Activated CD8-positive, alpha-beta memory T cell treated with anti-CD3 and anti-CD28 coated beads, Interleukin-2, amount 50 U/mL, for 24 hours (primary cell): ENCODE results near the gene TACC2.
"Not testable (repeated sequence)": the region's sequence is repeated elsewhere in the genome, so short reads cannot be mapped to it uniquely, and the experiment has no call there.

Experiments
- DNase-seq: peaks from one replicate; pipeline ENCODE4 v3.0.0-alpha.2; 2020; ENCODE audit errors: extremely low read depth

Gene TACC2

DNA sequence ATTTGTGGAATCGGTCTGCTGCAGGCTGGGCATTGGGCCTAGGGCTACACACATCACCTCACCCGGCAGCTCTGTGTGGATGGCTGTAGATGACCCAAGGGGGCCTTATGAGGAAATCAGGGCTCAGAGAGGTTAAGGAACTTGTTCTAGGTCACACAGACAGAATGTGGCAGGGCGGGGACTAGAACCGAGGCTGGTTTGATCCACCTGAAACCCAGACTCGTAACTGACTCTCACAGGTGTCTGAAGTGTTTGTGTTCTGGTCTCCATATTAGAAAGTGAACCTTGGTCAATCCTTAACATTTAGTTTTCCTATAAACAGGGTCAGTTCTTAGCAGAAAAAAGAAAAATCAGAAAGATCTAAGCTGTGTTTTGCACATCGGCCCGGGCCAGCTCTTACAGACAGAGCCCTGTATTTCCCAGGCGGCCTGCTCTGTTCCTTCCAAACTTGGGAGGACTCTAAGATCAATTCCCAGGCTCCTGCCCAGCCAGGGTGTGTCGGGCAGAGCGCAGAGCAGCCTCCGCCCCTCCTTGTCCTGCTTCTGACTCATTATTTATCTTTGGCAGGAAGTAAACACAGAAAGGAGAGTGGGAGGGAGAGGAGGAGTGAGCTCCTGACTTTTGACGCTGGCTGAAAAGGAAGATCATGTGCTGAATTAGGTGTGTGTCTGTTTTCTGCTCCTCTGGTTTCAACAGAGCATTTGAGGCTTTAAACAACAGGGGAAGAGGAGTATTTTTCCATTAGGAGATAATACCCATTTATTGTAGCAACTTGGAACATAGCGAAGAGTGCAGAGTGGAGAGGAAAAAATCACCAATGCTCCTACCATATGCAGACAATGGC is 74.1 kb downstream of the TACC2 start:
- no peak for DNase-seq

DNA sequence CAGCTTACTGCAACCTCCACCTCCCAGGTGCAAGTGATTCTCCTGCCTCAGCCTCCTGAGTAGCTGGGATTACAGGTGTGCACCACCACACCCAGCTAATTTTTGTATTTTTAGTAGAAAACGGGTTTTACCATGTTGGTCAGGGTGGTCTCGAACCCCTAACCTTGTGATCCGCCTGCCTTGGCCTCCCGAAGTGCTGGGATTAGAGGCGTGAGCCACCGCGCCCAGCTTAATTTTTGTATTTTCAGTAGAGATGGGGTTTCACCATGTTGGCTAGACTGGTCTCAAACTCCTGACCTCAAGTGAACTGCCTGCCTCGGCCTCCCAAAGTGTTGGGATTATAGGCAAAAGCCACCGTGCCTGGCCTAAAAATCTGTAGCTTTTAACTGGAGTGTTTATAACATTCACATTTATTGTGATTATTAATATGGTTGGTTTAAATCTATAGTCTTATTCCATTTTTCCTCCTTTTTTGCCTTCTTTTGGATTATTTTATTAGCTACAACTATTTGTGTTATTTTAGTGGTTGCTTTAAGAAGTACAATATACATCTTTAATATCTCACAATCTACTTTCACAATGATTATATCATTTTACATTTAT is 77.5 kb downstream of the TACC2 start:
- DNase-seq, result not testable (repeated sequence)

DNA sequence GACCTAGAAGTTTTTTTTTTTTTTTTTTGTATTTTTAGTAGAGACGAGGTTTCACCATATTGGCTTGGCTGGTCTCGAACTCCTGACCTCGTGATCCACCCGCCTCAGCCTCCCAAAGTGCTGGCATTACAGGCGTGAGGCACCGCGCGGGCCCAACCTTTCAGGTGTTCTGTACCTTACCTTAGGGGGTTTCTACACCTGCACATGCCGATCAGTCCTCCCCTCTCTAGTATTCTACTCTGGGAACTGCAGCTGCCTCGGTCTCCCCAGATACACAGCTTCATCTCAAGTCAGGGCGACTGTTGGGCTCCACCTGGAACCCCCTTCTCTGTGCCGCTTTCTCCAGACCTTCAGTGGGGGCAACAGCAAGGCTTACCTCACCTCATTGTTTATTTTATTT is 79.9 kb downstream of the TACC2 start:
- no peak for DNase-seq

DNA sequence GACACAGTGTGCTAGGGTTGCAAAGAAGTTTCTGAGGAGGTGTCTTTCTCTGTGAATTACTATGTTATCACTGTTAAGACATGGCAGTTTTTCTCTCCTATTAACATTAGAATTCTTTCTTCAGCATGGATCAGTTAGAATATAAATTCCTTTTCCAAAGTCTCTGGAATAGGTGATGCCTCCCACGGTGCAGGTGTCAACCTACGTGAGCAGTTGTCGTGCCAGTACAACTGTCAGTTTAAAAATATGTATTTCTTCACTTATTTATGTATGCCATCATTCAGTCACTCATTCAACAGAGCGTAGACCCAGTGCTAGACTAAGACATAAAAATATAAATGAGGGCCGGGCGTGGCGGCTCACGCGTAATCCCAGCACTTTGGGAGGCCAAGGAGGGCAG is 83.5 kb downstream of the TACC2 start:
- DNase-seq, result no peak

DNA sequence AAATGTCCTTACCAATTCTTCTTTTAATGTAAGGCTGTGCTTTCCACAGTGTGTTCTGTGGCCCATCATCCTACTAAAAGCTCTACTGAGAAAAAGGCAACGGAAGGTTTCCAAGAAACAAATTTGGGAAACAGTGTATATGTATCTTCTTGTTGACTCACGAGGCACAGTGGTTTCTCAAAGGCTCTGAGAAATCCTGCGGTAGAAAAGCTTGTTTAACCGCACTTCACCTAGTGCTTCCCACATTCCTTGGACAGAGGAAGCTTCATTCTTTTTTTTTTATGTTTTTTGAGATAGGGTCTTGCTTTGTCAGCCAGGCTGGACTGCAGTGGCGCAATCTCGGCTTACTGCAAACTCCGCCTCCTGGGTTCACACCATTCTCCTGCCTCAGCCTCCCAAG is 84.5 kb downstream of the TACC2 start:
- no peak for DNase-seq

DNA sequence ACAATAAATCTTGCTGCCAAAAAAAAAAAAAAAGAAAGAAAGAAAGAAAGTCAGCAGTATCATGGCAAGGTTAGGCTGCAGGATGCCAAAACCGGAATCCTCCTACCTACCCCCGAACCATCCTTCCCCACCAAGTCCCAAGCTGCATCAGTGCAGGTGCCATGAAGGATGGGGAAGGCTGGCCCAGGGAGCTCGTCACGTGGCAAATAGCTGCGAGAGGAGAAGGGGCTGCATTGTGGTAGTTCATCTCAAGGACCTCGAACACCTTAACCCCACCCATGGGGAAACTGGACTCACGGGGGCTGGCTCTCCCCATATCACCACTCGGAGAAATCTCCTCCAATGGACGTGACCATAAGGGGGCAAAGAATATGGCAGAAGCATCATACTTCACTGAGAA is 86.2 kb downstream of the TACC2 start:
- no peak for DNase-seq

DNA sequence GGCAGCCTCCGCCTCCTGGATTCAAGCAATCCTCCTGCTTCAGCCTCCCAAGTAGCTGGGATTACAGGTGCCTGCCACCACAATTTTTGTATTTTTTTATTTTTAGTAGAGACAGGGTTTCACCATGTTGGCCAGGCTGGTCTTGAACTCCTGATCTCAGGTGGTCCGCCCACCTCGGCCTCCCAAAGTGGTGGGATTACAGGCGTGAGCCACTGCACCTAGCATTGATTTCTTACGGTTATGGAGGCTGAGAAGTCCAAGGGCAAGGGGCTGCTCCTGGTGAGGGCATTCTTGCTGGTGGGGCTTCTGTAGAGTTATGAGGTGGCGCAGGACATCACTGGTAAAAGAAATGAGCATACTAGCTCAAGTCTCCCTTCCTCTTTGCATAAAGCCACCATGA is 86.9 kb downstream of the TACC2 start:
- DNase-seq, result not testable (repeated sequence)

DNA sequence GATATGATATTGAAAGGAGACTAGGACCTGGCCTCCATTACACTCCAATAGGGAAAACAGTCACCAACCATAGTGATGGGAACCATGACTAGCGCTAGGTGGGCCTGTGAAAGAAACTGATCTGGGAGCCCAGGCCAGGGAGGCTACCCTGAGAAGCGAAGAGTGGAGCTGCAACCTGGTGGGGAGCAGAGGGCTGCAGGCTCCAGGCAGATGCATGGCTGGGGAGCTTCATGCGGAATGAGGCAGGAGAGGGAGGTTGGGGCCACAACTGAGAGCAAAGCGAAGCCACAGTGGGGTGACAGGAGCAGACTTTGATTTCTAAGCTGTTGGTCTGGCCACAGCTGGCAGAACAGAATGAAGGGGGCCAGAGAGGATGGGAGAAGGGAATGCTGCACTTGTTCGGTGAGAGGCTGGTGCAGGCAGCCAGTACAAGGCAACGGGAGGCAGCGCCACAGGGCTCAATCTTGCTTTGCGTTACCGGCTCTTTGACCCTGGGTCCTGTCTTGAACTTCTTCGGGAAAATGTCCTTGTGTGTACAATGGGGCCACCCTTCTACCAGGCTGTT is 88.4 kb downstream of the TACC2 start:
- DNase-seq, result no peak

DNA sequence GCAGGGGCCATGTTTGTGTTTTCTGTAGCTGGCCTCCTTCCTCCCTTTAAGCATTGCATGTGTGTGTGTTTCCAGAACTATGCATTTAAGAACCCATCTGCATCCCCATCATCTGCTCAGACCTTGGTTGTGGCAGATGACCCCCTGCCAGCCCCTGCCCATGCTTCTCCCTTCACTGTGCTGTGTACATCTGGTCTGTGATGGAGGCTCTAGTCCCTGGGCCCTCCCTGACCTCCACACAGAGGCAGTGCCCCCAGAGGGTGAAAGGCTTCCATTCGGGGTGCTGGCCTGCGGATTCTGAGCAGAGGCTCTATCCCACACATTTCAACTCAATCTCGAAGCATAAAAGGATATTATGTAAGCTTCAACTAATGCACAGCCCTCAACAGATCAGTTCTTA is 89.4 kb downstream of the TACC2 start:
- no peak for DNase-seq

DNA sequence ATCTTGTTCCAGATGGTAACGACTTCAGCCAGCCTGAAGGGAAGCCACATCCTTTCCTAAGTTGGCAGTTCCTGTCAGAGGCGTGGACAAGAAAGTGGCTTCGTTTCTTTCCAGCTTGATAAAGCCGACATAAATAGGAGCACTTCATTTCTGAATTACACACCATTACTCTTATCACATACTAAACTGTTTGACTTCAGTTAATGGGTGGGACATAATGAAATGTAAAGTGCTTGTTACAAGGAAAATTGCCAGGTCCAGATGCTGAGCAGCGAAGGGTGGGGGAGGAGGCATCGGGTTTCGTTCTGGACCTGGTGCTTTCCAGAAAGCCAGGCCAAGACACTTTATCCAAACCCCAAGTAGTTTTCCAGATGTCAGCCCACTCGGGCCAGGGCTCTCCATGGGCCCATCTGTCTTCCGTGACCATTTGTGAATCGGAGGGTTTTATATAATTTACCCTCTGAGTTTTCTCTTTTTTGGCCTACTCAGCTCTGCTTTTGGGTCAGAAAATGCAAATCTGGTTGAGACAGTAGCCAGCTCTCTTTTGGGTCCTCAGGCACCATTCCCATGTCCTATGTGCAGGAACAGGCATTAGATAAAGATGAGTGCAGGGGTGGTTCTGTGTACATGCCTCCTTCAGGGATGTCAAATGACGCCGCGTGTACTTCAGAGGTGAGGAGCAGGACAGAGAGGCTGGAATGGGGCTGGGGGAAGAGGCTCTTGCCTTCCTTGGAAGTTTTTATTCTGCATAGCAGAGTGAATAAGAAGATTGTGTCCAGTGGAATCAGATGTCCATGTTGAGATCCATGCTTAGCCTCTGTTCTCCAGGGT is 90.2 kb downstream of the TACC2 start:
- DNase-seq, result no peak

DNA sequence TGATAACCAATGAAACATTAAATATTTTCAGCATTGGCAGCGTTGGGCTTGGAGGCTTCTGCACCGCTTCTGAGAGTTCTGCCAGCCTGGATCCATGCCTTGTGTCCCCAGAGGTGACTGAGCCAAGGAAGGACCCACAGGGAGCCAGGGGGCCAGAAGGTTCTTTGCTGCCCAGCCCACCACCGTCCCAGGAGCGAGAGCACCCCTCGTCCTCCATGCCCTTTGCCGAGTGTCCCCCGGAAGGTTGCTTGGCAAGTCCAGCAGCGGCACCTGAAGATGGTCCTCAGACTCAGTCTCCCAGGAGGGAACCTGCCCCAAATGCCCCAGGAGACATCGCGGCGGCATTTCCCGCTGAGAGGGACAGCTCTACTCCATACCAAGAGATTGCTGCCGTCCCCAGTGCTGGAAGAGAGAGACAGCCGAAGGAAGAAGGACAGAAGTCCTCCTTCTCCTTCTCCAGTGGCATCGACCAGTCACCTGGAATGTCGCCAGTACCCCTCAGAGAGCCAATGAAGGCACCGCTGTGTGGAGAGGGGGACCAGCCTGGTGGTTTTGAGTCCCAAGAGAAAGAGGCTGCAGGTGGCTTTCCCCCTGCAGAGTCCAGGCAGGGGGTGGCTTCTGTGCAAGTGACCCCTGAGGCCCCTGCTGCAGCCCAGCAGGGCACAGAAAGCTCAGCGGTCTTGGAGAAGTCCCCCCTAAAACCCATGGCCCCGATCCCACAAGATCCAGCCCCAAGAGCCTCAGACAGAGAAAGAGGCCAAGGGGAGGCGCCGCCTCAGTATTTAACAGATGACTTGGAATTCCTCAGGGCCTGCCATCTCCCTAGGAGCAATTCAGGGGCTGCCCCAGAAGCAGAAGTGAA is 93.9 kb downstream of the TACC2 start:
- no peak for DNase-seq

DNA sequence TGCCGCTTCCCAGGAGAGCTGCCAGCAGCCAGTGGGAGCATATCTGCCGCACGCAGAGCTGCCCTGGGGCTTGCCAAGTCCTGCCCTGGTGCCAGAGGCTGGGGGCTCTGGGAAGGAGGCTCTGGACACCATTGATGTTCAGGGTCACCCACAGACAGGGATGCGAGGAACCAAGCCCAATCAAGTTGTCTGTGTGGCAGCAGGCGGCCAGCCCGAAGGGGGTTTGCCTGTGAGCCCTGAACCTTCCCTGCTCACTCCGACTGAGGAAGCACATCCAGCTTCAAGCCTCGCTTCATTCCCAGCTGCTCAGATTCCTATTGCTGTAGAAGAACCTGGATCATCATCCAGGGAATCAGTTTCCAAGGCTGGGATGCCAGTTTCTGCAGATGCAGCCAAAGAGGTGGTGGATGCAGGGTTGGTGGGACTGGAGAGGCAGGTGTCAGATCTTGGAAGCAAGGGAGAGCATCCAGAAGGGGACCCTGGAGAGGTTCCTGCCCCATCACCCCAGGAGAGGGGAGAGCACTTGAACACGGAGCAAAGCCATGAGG is 94.6 kb downstream of the TACC2 start:
- DNase-seq, result no peak

DNA sequence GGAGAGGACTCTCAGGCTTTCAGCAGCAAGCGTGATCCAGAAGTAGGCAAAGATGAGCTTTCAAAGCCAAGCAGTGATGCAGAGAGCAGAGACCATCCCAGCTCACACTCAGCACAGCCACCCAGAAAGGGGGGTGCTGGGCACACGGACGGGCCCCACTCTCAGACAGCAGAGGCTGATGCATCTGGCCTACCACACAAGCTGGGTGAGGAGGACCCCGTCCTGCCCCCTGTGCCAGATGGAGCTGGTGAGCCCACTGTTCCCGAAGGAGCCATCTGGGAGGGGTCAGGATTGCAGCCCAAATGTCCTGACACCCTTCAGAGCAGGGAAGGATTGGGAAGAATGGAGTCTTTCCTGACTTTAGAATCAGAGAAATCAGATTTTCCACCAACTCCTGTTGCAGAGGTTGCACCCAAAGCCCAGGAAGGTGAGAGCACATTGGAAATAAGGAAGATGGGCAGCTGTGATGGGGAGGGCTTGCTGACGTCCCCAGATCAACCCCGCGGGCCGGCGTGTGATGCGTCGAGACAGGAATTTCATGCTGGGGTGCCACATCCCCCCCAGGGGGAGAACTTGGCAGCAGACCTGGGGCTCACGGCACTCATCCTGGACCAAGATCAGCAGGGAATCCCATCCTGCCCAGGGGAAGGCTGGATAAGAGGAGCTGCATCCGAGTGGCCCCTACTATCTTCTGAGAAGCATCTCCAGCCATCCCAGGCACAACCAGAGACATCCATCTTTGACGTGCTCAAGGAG is 95.5 kb downstream of the TACC2 start:
- DNase-seq, result no peak

DNA sequence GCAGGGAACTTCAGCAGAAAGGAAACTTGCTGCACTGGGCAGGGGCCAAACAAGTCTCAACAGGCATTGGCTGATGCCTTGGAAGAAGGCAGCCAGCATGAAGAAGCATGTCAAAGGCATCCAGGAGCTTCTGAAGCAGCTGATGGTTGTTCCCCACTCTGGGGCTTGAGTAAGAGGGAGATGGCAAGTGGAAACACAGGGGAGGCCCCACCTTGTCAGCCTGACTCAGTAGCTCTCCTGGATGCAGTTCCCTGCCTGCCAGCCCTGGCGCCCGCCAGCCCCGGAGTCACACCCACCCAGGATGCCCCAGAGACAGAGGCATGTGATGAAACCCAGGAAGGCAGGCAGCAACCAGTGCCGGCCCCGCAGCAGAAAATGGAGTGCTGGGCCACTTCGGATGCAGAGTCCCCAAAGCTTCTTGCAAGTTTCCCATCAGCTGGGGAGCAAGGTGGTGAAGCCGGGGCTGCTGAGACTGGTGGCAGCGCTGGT is 96.5 kb downstream of the TACC2 start:
- DNase-seq, result no peak

DNA sequence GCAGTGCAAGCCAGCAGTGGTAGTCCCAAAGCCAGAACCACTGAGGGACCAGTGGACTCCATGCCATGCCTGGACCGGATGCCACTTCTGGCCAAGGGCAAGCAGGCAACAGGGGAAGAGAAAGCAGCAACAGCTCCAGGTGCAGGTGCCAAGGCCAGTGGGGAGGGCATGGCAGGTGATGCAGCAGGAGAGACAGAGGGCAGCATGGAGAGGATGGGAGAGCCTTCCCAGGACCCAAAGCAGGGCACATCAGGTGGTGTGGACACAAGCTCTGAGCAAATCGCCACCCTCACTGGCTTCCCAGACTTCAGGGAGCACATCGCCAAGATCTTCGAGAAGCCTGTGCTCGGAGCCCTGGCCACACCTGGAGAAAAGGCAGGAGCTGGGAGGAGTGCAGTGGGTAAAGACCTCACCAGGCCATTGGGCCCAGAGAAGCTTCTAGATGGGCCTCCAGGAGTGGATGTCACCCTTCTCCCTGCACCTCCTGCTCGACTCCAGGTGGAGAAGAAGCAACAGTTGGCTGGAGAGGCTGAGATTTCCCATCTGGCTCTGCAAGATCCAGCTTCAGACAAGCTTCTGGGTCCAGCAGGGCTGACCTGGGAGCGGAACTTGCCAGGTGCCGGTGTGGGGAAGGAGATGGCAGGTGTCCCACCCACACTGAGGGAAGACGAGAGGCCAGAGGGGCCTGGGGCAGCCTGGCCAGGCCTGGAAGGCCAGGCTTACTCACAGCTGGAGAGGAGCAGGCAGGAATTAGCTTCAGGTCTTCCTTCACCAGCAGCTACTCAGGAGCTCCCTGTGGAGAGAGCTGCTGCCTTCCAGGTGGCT is 97.7 kb downstream of the TACC2 start:
- no peak for DNase-seq

DNA sequence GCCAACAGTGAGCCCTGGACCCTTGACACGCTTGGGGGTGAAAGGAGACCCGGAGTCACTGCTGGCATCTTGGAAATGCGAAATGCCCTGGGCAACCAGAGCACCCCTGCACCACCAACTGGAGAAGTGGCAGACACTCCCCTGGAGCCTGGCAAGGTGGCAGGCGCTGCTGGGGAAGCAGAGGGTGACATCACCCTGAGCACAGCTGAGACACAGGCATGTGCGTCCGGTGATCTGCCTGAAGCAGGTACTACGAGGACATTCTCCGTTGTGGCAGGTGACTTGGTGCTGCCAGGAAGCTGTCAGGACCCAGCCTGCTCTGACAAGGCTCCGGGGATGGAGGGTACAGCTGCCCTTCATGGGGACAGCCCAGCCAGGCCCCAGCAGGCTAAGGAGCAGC is 98.5 kb downstream of the TACC2 start:
- DNase-seq, result no peak

DNA sequence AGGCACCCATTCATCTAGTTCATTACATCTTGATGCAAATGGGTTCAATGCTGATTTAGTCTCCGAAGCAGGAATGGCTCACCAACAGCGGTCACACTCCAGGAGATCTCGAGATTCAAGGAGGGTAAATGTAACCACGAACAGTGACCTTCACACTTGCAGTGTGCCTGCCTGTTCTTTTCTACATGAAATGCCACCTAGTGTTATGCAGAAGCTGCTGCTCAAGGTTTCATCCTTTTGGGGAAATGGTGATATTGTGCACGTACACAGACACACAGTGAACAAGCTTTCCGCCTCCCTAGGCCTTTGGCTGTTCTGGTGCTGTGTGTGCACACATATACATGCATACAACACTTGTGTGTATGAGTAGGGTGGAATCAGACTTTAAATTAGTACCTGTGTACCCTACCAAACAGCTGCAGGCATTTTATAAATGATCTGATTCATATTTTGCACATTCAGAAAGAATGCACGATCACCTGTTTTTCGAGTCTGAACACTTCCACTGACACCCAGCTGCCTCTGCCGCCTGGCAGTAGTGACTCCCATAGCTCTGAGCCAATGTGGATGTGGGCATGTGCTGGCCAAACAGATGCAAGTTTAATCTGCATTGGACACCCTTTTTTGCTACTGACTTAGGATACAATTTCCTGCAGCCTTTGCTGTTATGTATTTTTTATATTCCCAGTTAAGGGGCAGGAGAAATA is 100.5 kb downstream of the TACC2 start:
- no peak for DNase-seq

DNA sequence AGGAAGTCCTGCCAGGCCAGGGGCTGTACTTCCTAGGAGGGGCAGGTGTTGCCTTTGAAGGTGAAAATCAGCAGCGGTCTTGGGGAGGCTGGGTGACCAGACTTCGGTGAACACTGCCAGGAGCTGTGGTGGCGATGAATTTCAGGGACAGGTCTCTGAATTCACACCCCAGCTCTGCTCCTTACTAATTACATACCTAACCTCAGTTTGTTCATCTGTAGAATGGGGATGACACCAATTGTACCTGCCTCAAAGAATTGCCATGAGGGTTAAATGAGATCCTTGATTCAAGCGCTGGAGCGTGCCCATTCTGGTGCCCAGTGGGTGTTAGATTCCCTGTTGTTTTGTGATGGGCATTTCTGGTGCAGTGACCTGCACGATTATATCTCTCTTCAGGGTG is 102.8 kb downstream of the TACC2 start:
- no peak for DNase-seq

DNA sequence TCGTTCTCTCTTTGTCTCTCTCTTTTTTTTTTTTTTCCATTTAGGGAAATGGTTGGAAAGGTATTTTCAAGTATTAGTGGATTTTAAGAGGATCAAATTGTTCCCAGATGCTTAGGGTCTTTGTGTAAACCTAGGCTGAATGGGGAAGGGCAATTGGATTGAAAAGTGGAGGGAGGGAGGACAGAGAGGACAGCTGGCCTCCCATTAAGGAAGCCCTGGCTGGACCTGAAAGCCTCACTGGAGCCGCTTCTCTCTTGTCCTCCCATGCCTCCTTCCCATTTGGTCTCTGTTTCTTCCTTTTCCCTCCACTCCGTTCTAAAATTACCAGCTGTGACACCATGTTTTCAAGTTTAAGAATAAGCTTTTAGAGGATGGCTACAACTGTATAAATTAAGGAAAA is 104.1 kb downstream of the TACC2 start:
- no peak for DNase-seq
